SH-SY5Y (cell line): ENCODE results near the gene MYPN.

Experiments
- GATA2 ChIP-seq: IDR thresholded peaks from 2 replicates; pipeline ENCODE4 v1.6.1; 2011; ENCODE audit warnings: mild to moderate bottlenecking, low read depth, low read length
- GATA3 ChIP-seq: IDR thresholded peaks from 2 replicates; pipeline ENCODE4 v1.6.1; 2011; ENCODE audit warnings: low read depth, mild to moderate bottlenecking, low read length, moderate library complexity

- TF ChIP-seq GATA2, result no peak
- TF ChIP-seq GATA3, result no peak
These were observed 87.4 kb downstream of the MYPN start for GRCh38 chr10:68196701-68197100.
